Peyer's patch (tissue), 4 donors: ENCODE measurements around the gene GPC6.
"Not testable (repeated sequence)": the region's sequence is repeated elsewhere in the genome, so short reads cannot be mapped to it uniquely, and the experiment has no call there.

Experiments used
- CTCF ChIP-seq, 6 experiments: fragments of 450-650 bp in 4 of 6; fragments of 200-600 bp in 2 of 6; sonication (generic) in 1 of 6; IDR thresholded peaks; one replicate each; pipeline ENCODE4 v1.5.1; 2017 to 2019; ENCODE audit warnings: antibody characterized with exemption in 6 of 6, mild to moderate bottlenecking in 3 of 6, moderate library complexity in 1 of 6
- POLR2A ChIP-seq, 2 donors: fragments of 450-650 bp; IDR thresholded peaks; one replicate each; pipeline ENCODE4 v1.5.1; 2017; ENCODE audit warnings: antibody characterized with exemption in 2 of 2, mild to moderate bottlenecking in 2 of 2, moderate library complexity in 2 of 2

- not testable (repeated sequence) for TF ChIP-seq CTCF, POLR2A (IDR thresholded peaks at IDR 0.05)
These were observed 19.7 kb upstream of the GPC6 start for GRCh38 chr13:93206778-93207392.
